VCaP (cell line): ENCODE measurements around the gene MGAT4A.

Experiments
- H3K27ac ChIP-seq: fragments of 450-650 bp; 2 replicates; pipeline ENCODE4 v1.5.1; 2017
- TF ChIP-seq, protein P1 (sequence below): fragments of 450-650 bp; conservative IDR thresholded peaks from 2 replicates; pipeline ENCODE4 v1.5.1; 2017; ENCODE audit warnings: mild to moderate bottlenecking, moderate library complexity

MGAT4A gene

GRCh38 chr2:98585386-98585785 is 145.5 kb downstream of the MGAT4A start:
- TF ChIP-seq, protein P1, sequence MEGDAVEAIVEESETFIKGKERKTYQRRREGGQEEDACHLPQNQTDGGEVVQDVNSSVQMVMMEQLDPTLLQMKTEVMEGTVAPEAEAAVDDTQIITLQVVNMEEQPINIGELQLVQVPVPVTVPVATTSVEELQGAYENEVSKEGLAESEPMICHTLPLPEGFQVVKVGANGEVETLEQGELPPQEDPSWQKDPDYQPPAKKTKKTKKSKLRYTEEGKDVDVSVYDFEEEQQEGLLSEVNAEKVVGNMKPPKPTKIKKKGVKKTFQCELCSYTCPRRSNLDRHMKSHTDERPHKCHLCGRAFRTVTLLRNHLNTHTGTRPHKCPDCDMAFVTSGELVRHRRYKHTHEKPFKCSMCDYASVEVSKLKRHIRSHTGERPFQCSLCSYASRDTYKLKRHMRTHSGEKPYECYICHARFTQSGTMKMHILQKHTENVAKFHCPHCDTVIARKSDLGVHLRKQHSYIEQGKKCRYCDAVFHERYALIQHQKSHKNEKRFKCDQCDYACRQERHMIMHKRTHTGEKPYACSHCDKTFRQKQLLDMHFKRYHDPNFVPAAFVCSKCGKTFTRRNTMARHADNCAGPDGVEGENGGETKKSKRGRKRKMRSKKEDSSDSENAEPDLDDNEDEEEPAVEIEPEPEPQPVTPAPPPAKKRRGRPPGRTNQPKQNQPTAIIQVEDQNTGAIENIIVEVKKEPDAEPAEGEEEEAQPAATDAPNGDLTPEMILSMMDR: no peak
- no peak overlapping the region for H3K27ac ChIP-seq

GRCh38 chr2:98583816-98584618 is 146.9 kb downstream of the MGAT4A start:
- H3K27ac ChIP-seq: no peak overlapping the region
- TF ChIP-seq, protein P1: no peak

DNA sequence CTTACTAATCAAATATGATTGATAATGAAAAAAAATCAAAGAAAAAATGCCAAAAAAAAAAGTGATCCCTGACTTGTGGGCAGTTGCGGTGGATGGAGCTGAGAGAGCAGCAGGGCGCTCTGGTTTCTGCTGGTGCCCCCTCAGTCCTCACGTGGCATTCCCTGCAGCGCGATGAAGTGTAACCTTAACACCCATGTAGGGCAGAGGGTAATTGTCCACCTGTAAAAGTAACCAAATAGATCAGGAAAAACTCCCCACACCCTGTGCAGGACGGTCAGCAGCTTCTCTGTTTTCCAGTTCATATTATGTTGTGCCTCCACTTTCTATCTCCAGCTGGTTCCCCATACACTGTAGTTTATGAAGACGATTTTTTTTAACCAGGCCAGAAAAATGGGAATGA is 147.7 kb downstream of the MGAT4A start:
- no peak overlapping the region for H3K27ac ChIP-seq
- TF ChIP-seq, protein P1: no peak

GRCh38 chr2:98582523-98582922 is 148.4 kb downstream of the MGAT4A start:
- TF ChIP-seq, protein P1: no peak
- H3K27ac ChIP-seq: no peak overlapping the region

DNA sequence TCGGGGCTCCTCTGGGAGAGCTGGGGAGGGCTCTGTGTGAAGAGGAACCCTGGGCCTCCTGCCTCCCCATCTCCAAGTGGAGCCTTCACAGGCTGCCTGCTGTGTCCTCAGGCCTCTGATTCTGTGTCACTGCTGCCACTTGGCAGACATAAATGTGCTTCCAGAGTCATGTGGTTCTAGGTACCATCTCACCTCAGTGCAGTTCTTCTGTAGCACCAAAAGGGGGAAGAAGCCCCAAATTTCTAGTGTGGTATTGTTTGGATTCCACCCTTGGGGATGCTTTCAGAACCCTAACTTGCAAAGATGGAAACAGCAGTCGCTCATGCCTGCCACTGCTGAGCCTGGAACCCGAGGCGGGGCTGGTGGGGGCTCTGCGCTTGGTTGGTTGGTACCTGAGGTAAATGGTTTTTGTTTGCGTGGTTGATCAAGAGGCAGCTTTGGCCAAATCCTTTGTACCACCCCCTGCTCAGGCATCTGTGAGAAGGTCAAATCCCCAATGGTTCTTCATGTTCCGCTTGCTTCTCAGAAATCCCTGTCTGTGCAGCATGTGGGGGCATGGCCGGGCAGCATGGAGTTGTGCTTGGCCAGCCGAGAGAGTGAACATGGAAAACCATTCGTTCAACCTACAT is 150.2 kb downstream of the MGAT4A start:
- TF ChIP-seq, protein P1: no peak
- no peak overlapping the region for H3K27ac ChIP-seq

DNA sequence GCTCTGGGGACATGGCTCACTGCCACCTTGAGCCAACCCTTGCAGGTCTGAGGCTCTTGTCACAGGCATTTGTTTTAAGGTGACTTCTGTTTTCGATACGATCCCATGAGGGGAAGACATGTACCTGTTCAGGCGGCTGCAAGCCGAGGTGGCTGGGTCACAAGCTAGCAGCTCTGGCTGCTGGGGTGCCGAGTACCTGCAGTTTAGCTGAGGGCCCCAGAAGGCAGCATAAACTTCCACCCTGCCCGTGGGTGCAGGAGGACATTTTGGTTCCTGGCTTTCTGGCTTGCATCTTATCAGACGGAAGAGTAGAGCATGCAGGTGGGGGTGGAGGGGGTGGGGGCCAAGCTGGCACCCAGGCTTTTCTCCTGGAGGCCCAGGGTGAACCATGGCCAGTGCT is 151.0 kb downstream of the MGAT4A start:
- H3K27ac ChIP-seq: no peak overlapping the region
- TF ChIP-seq, protein P1: no peak

- TF ChIP-seq, protein P1: no peak
- no peak overlapping the region for H3K27ac ChIP-seq
These were observed 152.7 kb downstream of the MGAT4A start for GRCh38 chr2:98578231-98578630.
